ENCODE data around the gene DCAF4. TPM values are rescaled to one million over a fixed set of nuclear protein-coding genes. Genes with fewer than 3 reads are reported as not detected.

Gene DCAF4
- total and polyA plus RNA-seq, 2 donors (not counting 1 experiment from before 2014, with no cell fraction given) = 10.2 to 20.7 TPM

DNA sequence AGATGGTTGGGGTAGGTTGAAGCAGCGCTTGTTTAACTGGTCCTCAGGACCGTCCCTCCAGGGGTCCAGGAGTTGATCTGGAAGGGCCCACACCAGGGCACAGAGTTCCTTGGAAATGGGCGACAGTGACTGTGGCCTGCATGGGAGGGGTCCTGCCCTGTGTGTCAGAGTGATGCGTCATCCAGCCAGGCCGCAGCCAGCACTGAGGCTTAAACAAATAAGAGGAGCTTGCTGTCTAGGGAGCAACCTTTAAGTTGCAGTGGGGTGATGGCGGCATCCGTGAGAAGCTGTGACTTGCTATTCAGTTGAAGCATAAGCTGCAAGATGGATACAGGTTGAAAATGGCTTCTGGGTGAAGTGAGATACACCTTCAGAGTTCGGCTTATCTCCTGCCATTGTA, 20.2 kb downstream of the DCAF4 start:
- TF ChIP-seq, protein P1, sequence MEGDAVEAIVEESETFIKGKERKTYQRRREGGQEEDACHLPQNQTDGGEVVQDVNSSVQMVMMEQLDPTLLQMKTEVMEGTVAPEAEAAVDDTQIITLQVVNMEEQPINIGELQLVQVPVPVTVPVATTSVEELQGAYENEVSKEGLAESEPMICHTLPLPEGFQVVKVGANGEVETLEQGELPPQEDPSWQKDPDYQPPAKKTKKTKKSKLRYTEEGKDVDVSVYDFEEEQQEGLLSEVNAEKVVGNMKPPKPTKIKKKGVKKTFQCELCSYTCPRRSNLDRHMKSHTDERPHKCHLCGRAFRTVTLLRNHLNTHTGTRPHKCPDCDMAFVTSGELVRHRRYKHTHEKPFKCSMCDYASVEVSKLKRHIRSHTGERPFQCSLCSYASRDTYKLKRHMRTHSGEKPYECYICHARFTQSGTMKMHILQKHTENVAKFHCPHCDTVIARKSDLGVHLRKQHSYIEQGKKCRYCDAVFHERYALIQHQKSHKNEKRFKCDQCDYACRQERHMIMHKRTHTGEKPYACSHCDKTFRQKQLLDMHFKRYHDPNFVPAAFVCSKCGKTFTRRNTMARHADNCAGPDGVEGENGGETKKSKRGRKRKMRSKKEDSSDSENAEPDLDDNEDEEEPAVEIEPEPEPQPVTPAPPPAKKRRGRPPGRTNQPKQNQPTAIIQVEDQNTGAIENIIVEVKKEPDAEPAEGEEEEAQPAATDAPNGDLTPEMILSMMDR (conservative IDR thresholded peaks at IDR 0.05 in 1 of 2, IDR thresholded peaks at IDR 0.05 in 1 of 2; ENCODE audit: low read depth in 1 of 2, low read length in 2 of 2) = no peak
- no peak for TF ChIP-seq EZH2 (IDR thresholded peaks at IDR 0.05; ENCODE audit: low read length, missing control alignments)
- H3K4me2 ChIP-seq (ENCODE audit: extremely low read depth, insufficient read depth, low read length) = no peak overlapping the region
- H3K79me2 ChIP-seq (ENCODE audit: control insufficient read depth, insufficient read depth, low read length) = no peaks in the 10 kb centered on the region
- no peaks in the 10 kb centered on the region for H4K20me1 ChIP-seq (ENCODE audit: control insufficient read depth, extremely low read depth, insufficient read depth, low read length)
- H3K9ac ChIP-seq (ENCODE audit: insufficient read depth, low read length) = no peak overlapping the region
- H2AFZ ChIP-seq (ENCODE audit: low read length) = no peak overlapping the region
- H3K27ac ChIP-seq (ENCODE audit: insufficient read depth, low read length) = no peak overlapping the region
- no peak overlapping the region for H3K4me3 ChIP-seq (replicated peaks in 1 of 4; ENCODE audit: control extremely low read depth in 1 of 4, insufficient read depth in 1 of 4, low read depth in 3 of 4, low read length in 4 of 4)
- DNase-seq (ENCODE audit: low read depth in 2 of 2) = peak; percentile 43 to 71
- no peaks in the 10 kb centered on the region for H3K9me3 ChIP-seq (ENCODE audit: control insufficient read depth, insufficient read depth, low read depth, low read length)
- H3K36me3 ChIP-seq (ENCODE audit: control insufficient read depth, insufficient read depth, low read length) = peaks cover 3% of the 10 kb centered on the region
- no peaks in the 10 kb centered on the region for H3K4me1 ChIP-seq (ENCODE audit: control insufficient read depth, extremely low read depth, insufficient read depth, low read length)
- H3K27me3 ChIP-seq (ENCODE audit: control insufficient read depth, insufficient read depth, low read length) = no peaks in the 10 kb centered on the region

- Histone ChIP-seq H3K9ac (ENCODE audit: insufficient read depth, low read length) (no peak overlapping the region), H3K4me3 (replicated peaks in 1 of 4; ENCODE audit: control extremely low read depth in 1 of 4, insufficient read depth in 1 of 4, low read depth in 3 of 4, low read length in 4 of 4) (no peak overlapping the region), H3K4me1 (ENCODE audit: control insufficient read depth, extremely low read depth, insufficient read depth, low read length) (no peaks in the 10 kb centered on the region), H2AFZ (ENCODE audit: low read length) (no peak overlapping the region), H4K20me1 (ENCODE audit: control insufficient read depth, extremely low read depth, insufficient read depth, low read length) (no peaks in the 10 kb centered on the region), H3K27ac (ENCODE audit: insufficient read depth, low read length) (no peak overlapping the region), H3K79me2 (ENCODE audit: control insufficient read depth, insufficient read depth, low read length) (no peaks in the 10 kb centered on the region), H3K36me3 (ENCODE audit: control insufficient read depth, insufficient read depth, low read length) (peaks cover 2% of the 10 kb centered on the region), H3K9me3 (ENCODE audit: control insufficient read depth, insufficient read depth, low read depth, low read length) (no peaks in the 10 kb centered on the region), H3K27me3 (ENCODE audit: control insufficient read depth, insufficient read depth, low read length) (no peaks in the 10 kb centered on the region), H3K4me2 (ENCODE audit: extremely low read depth, insufficient read depth, low read length) (no peak overlapping the region)
- TF ChIP-seq EZH2 (IDR thresholded peaks at IDR 0.05; ENCODE audit: low read length, missing control alignments) = no peak
- peak in 1 of 2 donors; percentile 32 for DNase-seq (ENCODE audit: low read depth in 2 of 2)
Measured at GRCh38 chr14:72947366-72948160, 21.3 kb downstream of the DCAF4 start.

DNA sequence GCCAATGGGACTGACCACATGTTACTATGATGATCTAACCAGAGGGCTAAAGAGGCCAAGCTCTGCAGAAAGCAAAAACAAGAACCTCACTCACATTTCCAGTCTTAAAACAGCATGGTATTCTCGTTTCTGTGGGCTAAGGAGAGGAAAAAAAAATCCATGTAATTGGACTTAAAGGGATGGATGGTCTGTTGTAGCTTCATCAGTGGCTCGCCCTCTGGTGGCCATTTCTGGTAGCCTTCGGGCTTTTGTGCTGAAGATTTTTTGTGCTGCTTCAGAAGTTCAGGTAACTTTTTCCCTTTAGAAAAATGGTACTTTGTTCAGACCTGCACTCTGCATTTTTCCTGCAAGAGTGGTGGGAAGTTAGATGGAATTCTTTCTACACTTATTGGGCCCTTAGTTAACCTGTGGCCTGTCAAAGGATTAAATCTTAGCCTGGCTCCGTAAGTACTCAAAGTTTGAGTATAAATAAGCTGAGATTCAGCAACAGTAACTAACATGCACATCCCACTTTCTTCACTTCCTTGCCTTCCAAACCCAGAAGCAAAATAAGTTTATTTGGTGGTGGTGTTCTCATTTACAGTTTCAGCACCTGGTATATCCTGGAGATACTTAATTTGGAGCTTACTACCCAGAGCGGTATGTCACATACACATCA, 22.3 kb downstream of the DCAF4 start:
- no peaks in the 10 kb centered on the region for H3K36me3 ChIP-seq (ENCODE audit: control insufficient read depth, insufficient read depth, low read length)
- no peaks in the 10 kb centered on the region for H3K79me2 ChIP-seq (ENCODE audit: control insufficient read depth, insufficient read depth, low read length)
- H2AFZ ChIP-seq (ENCODE audit: low read length) = no peak overlapping the region
- no peak for TF ChIP-seq EZH2 (IDR thresholded peaks at IDR 0.05; ENCODE audit: low read length, missing control alignments)
- TF ChIP-seq, protein P1 (conservative IDR thresholded peaks at IDR 0.05 in 1 of 2, IDR thresholded peaks at IDR 0.05 in 1 of 2; ENCODE audit: low read depth in 1 of 2, low read length in 2 of 2) = peak; percentile 82 to 92
- no peak overlapping the region for H3K27ac ChIP-seq (ENCODE audit: insufficient read depth, low read length)
- H3K4me3 ChIP-seq (replicated peaks in 1 of 4; ENCODE audit: control extremely low read depth in 1 of 4, insufficient read depth in 1 of 4, low read depth in 3 of 4, low read length in 4 of 4) = no peak overlapping the region
- H3K27me3 ChIP-seq (ENCODE audit: control insufficient read depth, insufficient read depth, low read length) = no peaks in the 10 kb centered on the region
- H3K4me2 ChIP-seq (ENCODE audit: extremely low read depth, insufficient read depth, low read length) = no peak overlapping the region
- peak; percentile 51 to 76 for DNase-seq (ENCODE audit: low read depth in 2 of 2)
- no peaks in the 10 kb centered on the region for H4K20me1 ChIP-seq (ENCODE audit: control insufficient read depth, extremely low read depth, insufficient read depth, low read length)
- H3K4me1 ChIP-seq (ENCODE audit: control insufficient read depth, extremely low read depth, insufficient read depth, low read length) = no peaks in the 10 kb centered on the region
- H3K9me3 ChIP-seq (ENCODE audit: control insufficient read depth, insufficient read depth, low read depth, low read length) = no peaks in the 10 kb centered on the region
- H3K9ac ChIP-seq (ENCODE audit: insufficient read depth, low read length) = no peak overlapping the region
